Caco-2 (cell line): ENCODE measurements around the gene TFRC. TPM values are rescaled to one million over a fixed set of nuclear protein-coding genes. Genes with fewer than 3 reads are reported as not detected.
"Not testable (repeated sequence)": the region's sequence is repeated elsewhere in the genome, so short reads cannot be mapped to it uniquely, and the experiment has no call there.

ENCODE experiments used
- BruUV-seq: library from RNA; stranded (reverse); fragments of 400-500 nt; replicated peaks from 2 replicates; lab custom pipeline; 2021; lab: Mats Ljungman, UMichigan
- CTCF ChIA-PET: fragments of 300-600 bp; sonication (Branson Sonifier 250); formaldehyde crosslinking; loops from one replicate; lab custom pipeline; 2022; ENCODE audit warnings: antibody characterized with exemption; lab: Charles Lee
- POLR2A ChIA-PET: fragments of 300-600 bp; sonication (Branson Sonifier 250); formaldehyde crosslinking; loops from one replicate; lab custom pipeline; 2022; ENCODE audit warnings: antibody characterized with exemption; lab: Charles Lee
- DNase-seq, 2 experiments: peaks; one replicate each; pipeline versions ENCODE4 v3.0.0 to v3.0.0-alpha.2; 2020 to 2022
- H3K27me3 ChIP-seq: replicated peaks from 2 replicates; pipeline ENCODE4 v1.6.0; 2011; ENCODE audit warnings: low read length; ENCODE audit not compliant: control insufficient read depth, insufficient read depth
- H3K36me3 ChIP-seq: 2 replicates; pipeline ENCODE4 v1.5.1; 2011; ENCODE audit warnings: low read length; ENCODE audit not compliant: control insufficient read depth, insufficient read depth
- H3K4me1 ChIP-seq: fragments of 250-450 bp; sonication (Bioruptor Pico); 2 replicates; pipeline ENCODE4 v1.5.1; 2020; ENCODE audit warnings: mild to moderate bottlenecking
- H3K4me3 ChIP-seq: 2 replicates; pipeline ENCODE4 v1.5.1; 2011; ENCODE audit warnings: low read depth, mild to moderate bottlenecking, control low read depth, low read length
- H3K9me3 ChIP-seq: fragments of 250-450 bp; sonication (Bioruptor Pico); 2 replicates; pipeline ENCODE4 v1.5.1; 2020; ENCODE audit warnings: mild to moderate bottlenecking, moderate library complexity
- H3K27ac Mint-ChIP-seq: one replicate; pipeline ENCODE4 v1.8.0; 2022; ENCODE audit warnings: mixed read lengths; ENCODE audit not compliant: unreplicated experiment
- H3K27me3 Mint-ChIP-seq: one replicate; pipeline ENCODE4 v1.8.0; 2022; ENCODE audit warnings: mixed read lengths; ENCODE audit not compliant: insufficient read depth, unreplicated experiment
- H3K36me3 Mint-ChIP-seq: one replicate; pipeline ENCODE4 v1.8.0; 2022; ENCODE audit warnings: mild to moderate bottlenecking, mixed read lengths; ENCODE audit not compliant: insufficient read depth, unreplicated experiment
- H3K4me1 Mint-ChIP-seq: one replicate; pipeline ENCODE4 v1.8.0; 2022; ENCODE audit warnings: low read depth, mixed read lengths; ENCODE audit not compliant: unreplicated experiment
- H3K4me3 Mint-ChIP-seq: one replicate; pipeline ENCODE4 v1.8.0; 2022; ENCODE audit warnings: mild to moderate bottlenecking, moderate library complexity, mixed read lengths; ENCODE audit not compliant: unreplicated experiment
- H3K9me3 Mint-ChIP-seq: one replicate; pipeline ENCODE4 v1.8.0; 2022; ENCODE audit warnings: mixed read lengths; ENCODE audit not compliant: unreplicated experiment
- CTCF ChIP-seq, 2 experiments: fragments of 200-600 bp in 1 of 2; IDR thresholded peaks; 1 replicate in 1 of 2; 2 replicates in 1 of 2; pipeline versions ENCODE4 v1.5.1 to v1.8.0; 2011 to 2022; ENCODE audit warnings: antibody characterized with exemption in 1 of 2, control low read depth in 1 of 2, inconsistent platforms in 1 of 2, low read depth in 1 of 2, low read length in 1 of 2, mild to moderate bottlenecking in 1 of 2, moderate library complexity in 1 of 2; ENCODE audit not compliant: insufficient read depth in 1 of 2, severe bottlenecking in 1 of 2, unreplicated experiment in 1 of 2
- intact Hi-C: fragments of 100-400 bp; cut with micrococcal nuclease; formaldehyde crosslinking; loops from one replicate; pipeline ENCODE4 v1.10.0; 2022; ENCODE audit not compliant: unreplicated experiment
- total RNA-seq: library from RNA; stranded (reverse); gene quantifications from 2 replicates; pipeline ENCODE4 v1.2.3, GENCODE V29; 2022

TFRC gene
- total RNA-seq, 1 experiment from 2014 or later: 267 TPM

GRCh38 chr3:196001240-196001639, 80.7 kb downstream of the TFRC start:
- intact Hi-C loops, H3K9me3 Mint-ChIP-seq, BruUV-seq, H3K4me3 Mint-ChIP-seq, H3K27ac Mint-ChIP-seq, H3K27me3 ChIP-seq, H3K36me3 Mint-ChIP-seq, CTCF ChIA-PET, H3K4me3 ChIP-seq, DNase-seq, H3K9me3 ChIP-seq, POLR2A ChIA-PET, H3K4me1 ChIP-seq, H3K36me3 ChIP-seq, H3K4me1 Mint-ChIP-seq: not testable (repeated sequence)
- H3K27me3 Mint-ChIP-seq: peaks cover 25% of the 10 kb centered on the region

DNA sequence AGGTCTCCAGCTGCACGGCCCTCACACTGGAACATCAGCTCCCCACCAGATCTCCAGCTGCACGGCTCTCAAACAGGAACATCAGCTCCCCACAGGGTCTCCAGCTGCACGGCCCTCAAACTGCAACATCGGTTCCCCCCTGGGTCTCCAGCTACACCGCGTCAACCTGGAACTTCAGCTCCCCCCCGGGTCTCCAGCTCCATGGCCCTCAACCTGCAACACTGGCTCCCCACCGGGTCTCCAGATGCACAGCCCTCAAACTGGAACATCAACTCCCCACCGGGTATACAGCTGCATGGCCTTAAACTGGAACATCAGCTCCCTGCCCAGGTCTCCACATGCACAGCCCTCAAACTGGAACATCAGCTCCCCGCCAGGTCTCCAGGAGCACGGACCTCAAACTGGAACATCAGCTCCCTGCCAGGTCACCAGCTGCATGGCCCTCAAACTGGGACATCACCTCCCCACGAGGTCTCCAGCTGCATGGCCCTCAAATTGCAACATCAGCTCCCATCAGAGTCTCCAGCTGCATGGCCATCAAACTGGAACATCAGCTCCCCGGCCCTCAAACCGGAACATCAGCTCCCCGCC, 81.4 kb downstream of the TFRC start:
- CTCF ChIA-PET, H3K27me3 ChIP-seq: not testable (repeated sequence)

DNA sequence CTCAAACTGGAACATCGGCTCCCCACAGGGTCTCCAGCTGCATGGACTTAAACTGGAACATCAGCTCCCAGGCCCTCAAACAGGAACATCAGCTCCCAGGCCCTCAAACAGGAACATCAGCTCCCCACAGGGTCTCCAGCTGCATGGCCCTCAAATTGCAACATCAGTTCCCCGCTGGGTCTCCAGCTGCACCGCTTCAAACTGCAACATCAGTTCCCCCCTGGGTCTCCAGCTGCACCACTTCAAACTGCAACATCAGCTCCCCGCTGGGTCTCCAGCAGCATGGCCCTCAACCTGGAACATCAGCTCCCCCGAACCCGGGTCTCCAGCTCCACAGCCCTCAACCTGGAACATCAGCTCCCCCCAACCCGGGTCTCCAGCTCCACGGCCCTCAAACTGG, 82.0 kb downstream of the TFRC start:
- no peak for TF ChIP-seq CTCF (IDR thresholded peaks at IDR 0.05; ENCODE audit: insufficient read depth in 1 of 2, low read depth in 1 of 2, low read length in 1 of 2, severe bottlenecking in 1 of 2, unreplicated experiment in 1 of 2)
- Mint-ChIP-seq H3K4me1 (no peaks in the 10 kb centered on the region), H3K9me3 (no peaks in the 10 kb centered on the region), H3K4me3 (no peak overlapping the region), H3K27ac (no peak overlapping the region), H3K36me3 (no peaks in the 10 kb centered on the region), H3K27me3 (peaks cover 25% of the 10 kb centered on the region)
- Histone ChIP-seq H3K4me1 (no peaks in the 10 kb centered on the region), H3K4me3 (no peak overlapping the region), H3K36me3 (no peaks in the 10 kb centered on the region), H3K27me3 (no peaks in the 10 kb centered on the region), H3K9me3 (no peaks in the 10 kb centered on the region)
- BruUV-seq: no TSS peak
- intact Hi-C loops: no loop called here
- CTCF ChIA-PET: no interaction called here
- DNase-seq: no peak
- POLR2A ChIA-PET: interaction anchor here (0.6 kb wide), 1 partner anchor 59 kb away, joined by 3 read pairs; no protein-coding TSS in a partner anchor

More for the DNA sequence above, 81.4 kb downstream of the TFRC start:
- H3K27ac Mint-ChIP-seq, H3K9me3 ChIP-seq, H3K4me3 ChIP-seq, H3K4me1 ChIP-seq, H3K36me3 Mint-ChIP-seq, H3K4me3 Mint-ChIP-seq, H3K4me1 Mint-ChIP-seq, H3K9me3 Mint-ChIP-seq, intact Hi-C loops, BruUV-seq, DNase-seq, H3K36me3 ChIP-seq: not testable (repeated sequence)
- POLR2A ChIA-PET: interaction anchor here (0.6 kb wide), 1 partner anchor 59 kb away, joined by 3 read pairs; no protein-coding TSS in a partner anchor
- peaks cover 25% of the 10 kb centered on the region for H3K27me3 Mint-ChIP-seq

Other genes with a start within 250 kb of the TFRC start
- 36.0 and 37.9 TPM in 2 replicates for gene TNK2, start 173.5 kb downstream of the TFRC start, total RNA-seq
- gene ZDHHC19, start 129.3 kb upstream of the TFRC start, total RNA-seq: not detected in 2 replicates
- gene SLC51A, start 134.4 kb upstream of the TFRC start, total RNA-seq: not detected in 2 replicates
- gene PCYT1A, start 205.6 kb upstream of the TFRC start, total RNA-seq: 52.2 and 54.6 TPM in 2 replicates
- 10.8 and 12.1 TPM in 2 replicates for gene DYNLT2B, start 236.2 kb upstream of the TFRC start, total RNA-seq